GM19395 (cell line): ENCODE measurements around the gene DYNC2H1.
"Not testable (repeated sequence)": the region's sequence is repeated elsewhere in the genome, so short reads cannot be mapped to it uniquely, and the experiment has no call there.

ENCODE experiments used
- ATAC-seq: cut with Tn5 transposase; IDR thresholded peaks from one replicate; pipeline ENCODE4 v1.9.1; 2021; ENCODE audit warnings: mild to moderate bottlenecking, moderate library complexity; ENCODE audit not compliant: unreplicated experiment

DYNC2H1 gene

GRCh38 chr11:103358251-103358650 lies 249.0 kb downstream of the DYNC2H1 start:
- ATAC-seq = no peak

DNA sequence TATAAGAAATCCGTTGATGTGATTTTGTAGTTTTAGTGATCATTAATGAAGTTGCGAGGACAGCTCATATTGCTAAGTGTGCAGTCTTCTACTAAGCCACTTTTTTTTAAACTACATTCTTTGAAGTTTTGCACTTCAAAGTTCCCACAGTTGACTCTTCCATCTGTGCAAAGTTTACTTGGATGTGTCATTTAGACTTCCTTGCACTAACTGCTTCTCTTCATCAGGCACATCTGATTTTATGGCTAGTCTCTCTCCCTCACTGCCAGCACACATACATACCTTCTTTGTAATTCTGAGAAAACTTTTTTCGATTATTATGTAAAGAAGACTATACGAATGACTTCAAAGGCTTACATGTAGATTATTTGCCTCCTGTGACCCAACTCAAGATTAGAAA lies 250.0 kb downstream of the DYNC2H1 start:
- no peak for ATAC-seq

DNA sequence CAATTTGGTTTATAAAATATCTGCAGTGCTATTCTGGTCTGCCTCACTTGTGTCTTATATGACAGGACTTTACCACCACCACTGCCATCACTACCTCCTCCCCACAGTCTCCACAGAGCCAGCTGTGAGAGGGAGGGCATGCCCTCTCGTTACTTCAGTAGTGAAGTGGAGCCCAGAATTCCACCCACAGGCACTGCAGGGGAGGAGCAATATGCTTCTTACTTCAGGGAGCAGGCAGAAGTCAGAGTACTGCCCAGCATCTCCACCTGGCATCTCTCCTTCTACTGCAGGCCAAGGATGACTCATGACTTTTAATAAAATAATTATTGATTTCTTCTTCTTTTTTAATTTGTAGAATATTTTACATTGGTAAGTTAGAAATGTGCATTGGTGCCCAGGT lies 255.5 kb downstream of the DYNC2H1 start:
- ATAC-seq = no peak

GRCh38 chr11:103367650-103368049 lies 258.4 kb downstream of the DYNC2H1 start:
- no peak for ATAC-seq

- ATAC-seq = no peak
These were observed 258.9 kb downstream of the DYNC2H1 start for GRCh38 chr11:103368145-103368544.

DNA sequence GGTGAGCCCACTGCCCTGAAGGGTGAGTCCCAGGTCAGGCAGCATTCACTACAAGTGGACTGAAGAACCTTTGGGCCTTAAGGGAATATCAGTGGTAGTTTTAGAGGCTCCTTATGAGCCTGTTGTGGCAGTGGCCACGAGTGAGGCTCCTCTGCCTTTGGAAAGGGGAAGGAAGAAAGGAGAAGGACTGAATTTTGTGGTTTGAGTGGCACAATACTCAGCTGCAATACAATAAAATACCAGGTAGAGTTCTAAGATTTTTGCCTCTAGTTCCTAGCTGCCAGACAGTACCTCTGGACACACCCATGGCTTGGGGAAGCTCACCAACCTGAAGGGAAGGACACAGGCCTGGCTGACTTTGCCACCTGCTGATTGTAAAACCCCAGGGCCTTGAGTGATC lies 260.9 kb downstream of the DYNC2H1 start:
- ATAC-seq = no peak

- no peak for ATAC-seq
These were observed 263.7 kb downstream of the DYNC2H1 start for GRCh38 chr11:103372906-103373305.

- ATAC-seq = not testable (repeated sequence)
These were observed 265.0 kb downstream of the DYNC2H1 start for GRCh38 chr11:103374227-103374626.

GRCh38 chr11:103378931-103379330 lies 269.7 kb downstream of the DYNC2H1 start:
- ATAC-seq = no peak

DNA sequence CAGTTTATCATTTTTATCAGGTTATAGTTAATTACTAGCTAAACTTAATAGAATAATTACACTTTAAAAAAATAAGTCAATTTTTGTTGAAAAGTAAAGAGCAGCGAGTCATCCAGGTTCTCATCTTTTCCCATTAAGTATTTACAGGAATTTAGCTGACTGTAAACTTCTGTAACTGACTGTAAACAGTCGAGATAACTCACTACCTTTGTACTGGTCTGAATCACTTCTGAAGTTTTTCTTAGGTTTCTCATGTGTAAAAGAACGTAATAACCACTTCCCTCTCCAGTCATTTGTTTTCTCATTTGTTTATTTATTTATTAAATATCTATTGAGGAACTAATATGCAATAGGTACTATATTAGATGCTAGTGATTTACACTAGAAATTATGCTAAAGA lies 270.8 kb downstream of the DYNC2H1 start:
- ATAC-seq = no peak

DNA sequence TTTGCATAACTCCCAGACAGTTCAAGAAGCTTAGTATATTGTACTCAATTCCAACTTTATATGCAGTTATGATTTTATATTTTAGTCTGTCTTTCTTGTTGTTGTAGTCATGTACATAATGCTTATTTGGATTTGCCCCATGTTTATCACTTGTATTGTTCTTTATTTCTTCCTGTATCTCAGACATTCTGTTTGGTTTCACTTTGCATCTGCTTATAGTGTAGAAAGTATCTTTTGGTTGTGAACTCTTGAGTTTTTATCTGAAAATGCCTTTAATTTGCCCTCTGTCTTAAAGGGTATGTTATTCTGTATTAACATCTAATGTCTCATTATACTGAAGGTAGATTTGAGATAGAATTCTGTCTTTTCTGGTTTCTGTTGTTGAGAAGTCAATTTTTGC lies 275.4 kb downstream of the DYNC2H1 start:
- ATAC-seq = no peak

DNA sequence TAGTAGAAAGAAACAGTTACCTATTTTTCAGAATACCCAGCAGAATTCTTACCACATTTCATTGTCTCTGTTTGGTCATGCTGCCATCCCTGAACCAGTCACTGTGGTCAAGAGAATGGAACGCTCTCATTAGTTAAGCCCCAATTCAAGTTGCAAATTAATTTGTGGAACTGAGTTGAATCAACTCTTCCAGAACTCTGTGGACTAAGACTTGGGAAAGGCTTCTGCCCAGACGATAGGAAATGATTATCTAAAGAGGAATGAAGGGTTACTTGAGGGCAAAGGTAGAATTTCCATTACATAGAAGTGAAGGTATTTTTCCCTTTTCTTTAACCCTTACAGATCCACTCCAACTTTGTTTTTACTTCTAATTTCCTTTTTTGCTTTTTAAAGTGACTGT lies 286.4 kb downstream of the DYNC2H1 start:
- ATAC-seq = no peak

- no peak for ATAC-seq
These were observed 287.0 kb downstream of the DYNC2H1 start for GRCh38 chr11:103396237-103396636.

DNA sequence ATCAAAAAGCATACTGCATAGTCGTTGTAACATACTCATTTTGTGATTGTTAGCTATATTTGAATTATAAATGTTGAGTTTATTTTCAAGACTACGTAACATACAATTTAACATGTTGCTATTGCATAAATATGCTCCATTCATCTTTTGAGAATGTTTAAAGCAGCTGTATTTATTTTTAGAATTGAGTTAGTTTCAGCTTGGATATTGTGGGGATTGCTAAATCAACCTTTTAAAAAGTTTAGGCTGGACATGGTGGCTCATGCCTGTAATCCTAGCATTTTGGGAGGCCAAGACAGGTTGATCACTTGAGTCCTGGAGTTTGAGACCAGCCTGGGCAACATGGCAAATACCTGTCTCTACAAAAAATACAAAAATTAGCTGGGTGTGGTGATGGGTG lies 288.1 kb downstream of the DYNC2H1 start:
- ATAC-seq = no peak

- no peak for ATAC-seq
These were observed 289.6 kb downstream of the DYNC2H1 start for GRCh38 chr11:103398829-103399228.

GRCh38 chr11:103406357-103406756 lies 297.1 kb downstream of the DYNC2H1 start:
- ATAC-seq = no peak

- no peak for ATAC-seq
These were observed 298.4 kb downstream of the DYNC2H1 start for GRCh38 chr11:103407641-103408040.

DNA sequence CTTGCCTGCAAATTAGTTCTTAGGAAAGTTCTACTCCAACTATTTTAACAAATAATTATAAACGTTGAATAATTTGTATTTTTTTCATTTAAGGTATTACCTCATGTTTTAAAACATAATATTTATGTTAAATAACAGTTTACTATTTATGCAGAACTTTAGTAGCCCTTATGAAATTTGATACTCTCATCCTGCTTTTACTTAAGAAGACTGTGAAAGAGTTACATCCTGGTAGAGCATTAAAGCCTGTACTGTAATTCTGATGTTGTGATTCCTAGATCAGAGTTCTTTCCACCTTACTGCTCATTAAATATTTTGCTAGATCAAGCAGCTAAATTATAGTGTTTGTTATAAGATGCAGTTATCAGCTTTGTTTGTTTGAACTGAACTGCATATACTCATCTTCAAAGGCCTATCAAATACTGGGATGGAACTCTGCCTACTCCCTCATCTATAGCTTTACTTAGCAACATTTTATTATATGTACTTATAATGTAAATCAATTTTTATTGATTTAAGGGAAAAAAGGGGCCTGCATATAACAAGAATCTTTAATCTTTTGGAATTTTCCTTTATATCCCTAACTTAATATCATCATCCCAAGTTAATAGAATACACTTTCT lies 304.2 kb downstream of the DYNC2H1 start:
- no peak for ATAC-seq

GRCh38 chr11:103418014-103418413 lies 308.8 kb downstream of the DYNC2H1 start:
- ATAC-seq = no peak

DNA sequence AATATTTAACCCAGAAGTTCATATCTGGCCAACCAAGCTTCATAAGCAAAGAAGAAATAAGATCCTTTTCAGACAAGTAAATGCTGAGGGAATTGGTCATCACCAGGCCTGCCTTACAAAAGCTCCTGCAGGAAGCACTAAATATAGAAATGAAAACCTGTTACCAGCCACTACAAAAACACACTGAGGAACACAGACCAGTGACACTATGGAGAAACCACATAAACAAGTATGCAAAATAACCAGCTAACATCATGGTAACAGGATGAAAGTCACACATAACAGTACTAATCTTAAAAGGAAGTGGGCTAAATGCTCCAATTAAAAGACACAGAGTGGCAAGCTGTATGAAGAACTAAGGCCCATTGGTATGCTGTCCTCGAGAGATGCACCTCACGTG lies 311.4 kb downstream of the DYNC2H1 start:
- ATAC-seq = no peak

- ATAC-seq = no peak
These were observed 324.3 kb downstream of the DYNC2H1 start for GRCh38 chr11:103433386-103434072.

- ATAC-seq = no peak
These were observed 324.8 kb downstream of the DYNC2H1 start for GRCh38 chr11:103434073-103434411.
